Kidney epithelial cell (primary cell): ENCODE measurements around the gene NEDD4L. TPM values are rescaled to one million over a fixed set of nuclear protein-coding genes. Genes with fewer than 3 reads are reported as not detected.

Source experiments
- DNase-seq: peaks from one replicate; pipeline ENCODE4 v3.0.0-alpha.2; 2010; ENCODE audit warnings: low read depth
- H3K27me3 ChIP-seq: 2 replicates; pipeline ENCODE4 v1.6.0; 2011; ENCODE audit warnings: low read length; ENCODE audit not compliant: control insufficient read depth, insufficient read depth
- H3K36me3 ChIP-seq: 2 replicates; pipeline ENCODE4 v1.5.1; 2011; ENCODE audit warnings: low read length; ENCODE audit not compliant: control insufficient read depth, insufficient read depth
- H3K4me3 ChIP-seq: 2 replicates; pipeline ENCODE4 v1.5.1; 2011; ENCODE audit warnings: low read depth, mild to moderate bottlenecking, control low read depth, low read length
- total RNA-seq: library from RNA; depleted of rRNA; stranded (reverse); fragments of >200 nt; gene quantifications from 2 replicates; pipeline ENCODE4 v1.2.3, GENCODE V29; 2015
- TF ChIP-seq, protein P1 (sequence below): IDR thresholded peaks from 2 replicates; pipeline ENCODE4 v1.5.1; 2011; ENCODE audit warnings: mild to moderate bottlenecking, moderate library complexity, low read length, control low read depth, inconsistent platforms; ENCODE audit not compliant: insufficient read depth, poor library complexity, severe bottlenecking

NEDD4L gene
- total RNA-seq, 1 donor from 2014 or later, result 88.3 TPM

DNA sequence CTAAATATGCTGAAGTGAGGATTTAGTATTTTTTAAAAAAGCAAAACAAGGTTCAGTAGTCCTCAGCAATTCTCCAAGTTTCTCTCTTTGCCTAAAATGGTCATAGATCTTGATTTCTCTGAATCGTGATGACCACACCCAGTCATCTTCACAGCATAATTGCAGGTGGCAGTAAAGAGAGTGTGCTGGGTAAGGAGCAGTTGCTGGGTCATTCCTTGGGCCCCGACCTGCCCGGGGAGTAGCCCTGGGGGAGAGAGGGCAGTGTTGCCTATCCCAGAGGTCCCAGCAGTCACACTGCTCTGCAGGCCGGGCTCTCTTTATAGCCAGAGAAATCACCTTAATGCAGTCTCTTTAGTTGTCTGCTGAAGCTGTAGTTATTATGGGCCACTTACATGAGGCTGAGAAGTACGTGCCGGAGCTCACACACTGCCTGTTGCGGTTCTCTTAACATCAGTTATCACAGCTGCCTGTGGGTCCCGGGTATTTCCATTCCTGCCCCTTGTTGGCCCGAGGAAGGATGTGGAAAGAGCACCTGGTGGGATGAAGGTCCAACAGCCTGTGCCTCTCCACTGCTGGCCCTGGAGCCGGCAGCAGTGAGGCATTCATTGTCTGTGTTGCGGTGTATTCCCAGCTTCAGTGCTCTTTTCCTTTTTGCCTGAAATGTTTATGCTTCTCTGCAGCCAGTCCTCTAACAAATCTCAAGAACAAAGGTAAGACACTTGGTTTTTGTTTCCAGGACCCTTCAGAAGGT, 354.8 kb downstream of the NEDD4L start:
- no peaks in the 10 kb centered on the region for H3K27me3 ChIP-seq
- no peak for DNase-seq
- TF ChIP-seq, protein P1, sequence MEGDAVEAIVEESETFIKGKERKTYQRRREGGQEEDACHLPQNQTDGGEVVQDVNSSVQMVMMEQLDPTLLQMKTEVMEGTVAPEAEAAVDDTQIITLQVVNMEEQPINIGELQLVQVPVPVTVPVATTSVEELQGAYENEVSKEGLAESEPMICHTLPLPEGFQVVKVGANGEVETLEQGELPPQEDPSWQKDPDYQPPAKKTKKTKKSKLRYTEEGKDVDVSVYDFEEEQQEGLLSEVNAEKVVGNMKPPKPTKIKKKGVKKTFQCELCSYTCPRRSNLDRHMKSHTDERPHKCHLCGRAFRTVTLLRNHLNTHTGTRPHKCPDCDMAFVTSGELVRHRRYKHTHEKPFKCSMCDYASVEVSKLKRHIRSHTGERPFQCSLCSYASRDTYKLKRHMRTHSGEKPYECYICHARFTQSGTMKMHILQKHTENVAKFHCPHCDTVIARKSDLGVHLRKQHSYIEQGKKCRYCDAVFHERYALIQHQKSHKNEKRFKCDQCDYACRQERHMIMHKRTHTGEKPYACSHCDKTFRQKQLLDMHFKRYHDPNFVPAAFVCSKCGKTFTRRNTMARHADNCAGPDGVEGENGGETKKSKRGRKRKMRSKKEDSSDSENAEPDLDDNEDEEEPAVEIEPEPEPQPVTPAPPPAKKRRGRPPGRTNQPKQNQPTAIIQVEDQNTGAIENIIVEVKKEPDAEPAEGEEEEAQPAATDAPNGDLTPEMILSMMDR, result no peak

DNA sequence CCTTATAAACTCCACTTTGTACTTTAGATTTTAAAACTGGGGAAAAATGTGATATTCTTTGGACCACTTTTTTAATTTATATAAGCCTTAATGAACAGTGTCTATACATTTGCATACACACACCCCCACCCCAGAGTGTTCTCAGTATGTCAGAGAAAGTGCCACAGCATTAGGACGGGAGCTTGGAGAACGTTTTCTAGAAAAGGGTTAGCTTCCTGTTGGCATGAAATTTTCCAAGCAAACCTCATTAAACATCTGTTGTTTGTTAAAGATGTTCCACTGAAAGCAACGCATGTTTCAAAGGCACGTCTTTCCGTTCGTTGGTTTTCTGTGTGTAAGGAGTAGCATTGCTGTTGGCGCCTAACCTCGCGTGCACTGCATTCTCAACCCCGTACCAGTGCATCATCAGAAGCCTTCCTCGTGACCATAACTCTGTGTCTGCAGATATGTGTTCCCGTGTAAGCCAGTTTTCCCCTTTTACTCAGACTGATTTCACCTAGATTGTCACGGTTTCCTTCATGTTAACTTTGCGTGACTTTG, 356.4 kb downstream of the NEDD4L start:
- Histone ChIP-seq H3K4me3 (no peak overlapping the region), H3K27me3 (no peaks in the 10 kb centered on the region), H3K36me3 (no peaks in the 10 kb centered on the region)
- no peak for DNase-seq
- TF ChIP-seq, protein P1, result no peak

More for the DNA sequence above, 354.8 kb downstream of the NEDD4L start:
- H3K4me3 ChIP-seq, result no peak overlapping the region
- no peaks in the 10 kb centered on the region for H3K36me3 ChIP-seq

DNA sequence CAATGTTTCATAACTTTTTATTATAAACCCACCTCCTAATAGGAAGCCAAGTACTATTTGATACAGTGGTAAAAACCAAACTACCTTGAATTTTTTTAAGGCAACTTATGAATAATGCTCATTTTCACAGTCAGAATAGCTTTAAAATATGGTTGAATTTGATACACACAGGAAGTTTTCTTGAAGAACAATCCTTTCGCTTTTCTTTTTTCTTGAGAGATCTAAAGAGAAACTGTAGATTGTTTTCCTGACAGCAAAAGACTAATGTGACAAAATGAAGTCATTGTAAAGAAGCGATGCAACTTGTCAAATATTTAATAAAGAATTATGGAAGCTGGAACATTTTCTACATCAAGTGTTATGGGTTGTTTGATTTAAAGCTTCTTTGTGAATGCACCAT, 357.2 kb downstream of the NEDD4L start:
- Histone ChIP-seq H3K4me3 (no peak overlapping the region), H3K36me3 (no peaks in the 10 kb centered on the region), H3K27me3 (no peaks in the 10 kb centered on the region)
- no peak for DNase-seq
- TF ChIP-seq, protein P1, result no peak

DNA sequence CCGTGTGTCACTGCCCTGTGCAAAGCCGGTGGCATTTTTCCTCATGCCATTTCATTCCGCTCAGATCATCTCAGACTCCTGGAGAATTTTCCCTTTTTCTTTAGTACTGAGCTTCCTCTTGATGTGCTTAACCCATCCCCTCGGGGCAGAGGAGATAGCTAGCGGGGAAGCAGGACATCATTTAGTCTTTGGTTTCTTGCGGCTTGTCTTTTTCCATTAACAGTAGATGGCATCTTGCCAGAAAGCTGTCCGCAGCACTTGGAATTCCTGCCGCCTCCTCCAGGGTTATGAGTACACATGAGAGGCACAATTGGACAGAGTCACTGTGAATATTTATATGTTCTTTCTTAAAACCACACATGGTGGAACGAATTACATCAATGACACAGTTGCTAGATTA, 358.2 kb downstream of the NEDD4L start:
- no peak for DNase-seq
- TF ChIP-seq, protein P1, result no peak
- H3K4me3 ChIP-seq, result no peak overlapping the region
- H3K36me3 ChIP-seq, result no peaks in the 10 kb centered on the region
- H3K27me3 ChIP-seq, result no peaks in the 10 kb centered on the region

DNA sequence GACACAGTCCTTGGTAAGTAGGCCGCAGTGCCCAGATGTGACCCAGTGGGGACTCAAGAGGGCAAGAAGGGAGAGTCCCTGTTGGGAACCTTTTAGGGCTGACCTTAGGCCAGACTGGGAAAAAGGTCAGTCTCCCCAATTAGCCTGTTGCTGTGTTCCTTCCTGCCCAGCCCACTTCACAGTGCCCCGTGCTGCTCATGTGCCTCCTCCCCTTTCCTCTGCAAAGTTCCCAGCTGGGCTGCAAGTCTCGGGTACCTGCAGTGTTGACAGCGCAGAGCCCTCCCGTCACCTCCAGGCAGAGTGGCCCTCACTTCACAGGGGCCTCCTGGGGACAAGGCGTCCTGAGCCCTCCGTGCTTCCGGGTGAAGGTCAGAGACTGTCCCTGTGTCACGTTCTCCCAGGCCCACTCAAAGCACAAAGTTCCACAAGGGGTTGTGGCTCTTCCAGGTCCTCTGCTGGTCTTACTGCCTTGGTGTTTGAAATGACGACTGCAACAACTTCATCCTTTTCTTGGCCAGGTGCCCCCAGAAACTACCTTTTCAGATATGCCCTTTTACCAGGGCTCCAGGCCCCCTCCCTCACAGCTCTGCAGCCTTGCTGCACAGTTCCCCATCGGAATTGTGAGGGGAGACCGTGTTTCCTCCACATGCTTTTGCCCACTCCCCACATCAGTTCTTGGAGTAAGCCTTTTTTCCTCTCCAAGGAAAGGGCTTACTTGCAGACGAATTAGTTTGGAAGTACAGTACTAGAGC, 359.1 kb downstream of the NEDD4L start:
- H3K36me3 ChIP-seq, result no peaks in the 10 kb centered on the region
- no peaks in the 10 kb centered on the region for H3K27me3 ChIP-seq
- TF ChIP-seq, protein P1, result no peak
- no peak for DNase-seq
- H3K4me3 ChIP-seq, result no peak overlapping the region
